ENCODE results near the gene TOLLIP. TPM values are rescaled to one million over a fixed set of nuclear protein-coding genes. Genes with fewer than 3 reads are reported as not detected.

TOLLIP gene
- total RNA-seq, 1 experiment from 2014 or later: 78.3 TPM

DNA sequence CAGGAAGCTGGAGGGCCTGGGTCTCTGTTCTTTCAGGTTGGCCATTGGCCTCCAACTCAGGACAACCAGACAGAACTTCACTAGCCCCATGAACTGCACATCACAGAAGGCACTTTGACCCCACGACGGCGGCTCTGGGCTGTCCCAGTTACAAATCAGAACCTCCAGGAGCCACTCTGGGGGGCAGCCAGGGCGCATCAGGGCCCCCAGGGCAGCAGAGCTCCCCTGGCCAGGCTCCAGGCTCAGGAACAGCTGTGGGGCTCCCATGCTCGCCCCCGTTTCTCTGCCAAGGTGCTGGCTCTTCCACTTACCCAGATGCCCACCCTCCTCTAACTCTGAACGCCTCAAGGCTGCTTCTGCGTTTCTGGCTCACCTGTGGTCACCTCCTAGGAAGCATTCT lies 25.5 kb downstream of the TOLLIP start:
- Mint-ChIP-seq H3K27me3 (ENCODE audit: insufficient read depth, unreplicated experiment) (no peaks in the 10 kb centered on the region), H3K4me3 (ENCODE audit: unreplicated experiment) (no peak overlapping the region), H3K27ac (ENCODE audit: unreplicated experiment) (no peak overlapping the region), H3K9me3 (ENCODE audit: unreplicated experiment) (no peaks in the 10 kb centered on the region), H3K4me1 (ENCODE audit: low read depth, unreplicated experiment) (no peaks in the 10 kb centered on the region), H3K36me3 (ENCODE audit: insufficient read depth, unreplicated experiment) (peaks cover 59% of the 10 kb centered on the region)
- POLR2A ChIA-PET: no interaction called here
- BruUV-seq (replicated peaks): no TSS peak
- no peaks in the 10 kb centered on the region for H3K27me3 ChIP-seq (replicated peaks; ENCODE audit: control insufficient read depth, insufficient read depth, low read length)
- no peaks in the 10 kb centered on the region for H3K4me1 ChIP-seq
- no peak overlapping the region for H3K4me3 ChIP-seq (ENCODE audit: low read depth, low read length)
- DNase-seq: no peak
- CTCF ChIA-PET: no interaction called here
- TF ChIP-seq, protein P1, sequence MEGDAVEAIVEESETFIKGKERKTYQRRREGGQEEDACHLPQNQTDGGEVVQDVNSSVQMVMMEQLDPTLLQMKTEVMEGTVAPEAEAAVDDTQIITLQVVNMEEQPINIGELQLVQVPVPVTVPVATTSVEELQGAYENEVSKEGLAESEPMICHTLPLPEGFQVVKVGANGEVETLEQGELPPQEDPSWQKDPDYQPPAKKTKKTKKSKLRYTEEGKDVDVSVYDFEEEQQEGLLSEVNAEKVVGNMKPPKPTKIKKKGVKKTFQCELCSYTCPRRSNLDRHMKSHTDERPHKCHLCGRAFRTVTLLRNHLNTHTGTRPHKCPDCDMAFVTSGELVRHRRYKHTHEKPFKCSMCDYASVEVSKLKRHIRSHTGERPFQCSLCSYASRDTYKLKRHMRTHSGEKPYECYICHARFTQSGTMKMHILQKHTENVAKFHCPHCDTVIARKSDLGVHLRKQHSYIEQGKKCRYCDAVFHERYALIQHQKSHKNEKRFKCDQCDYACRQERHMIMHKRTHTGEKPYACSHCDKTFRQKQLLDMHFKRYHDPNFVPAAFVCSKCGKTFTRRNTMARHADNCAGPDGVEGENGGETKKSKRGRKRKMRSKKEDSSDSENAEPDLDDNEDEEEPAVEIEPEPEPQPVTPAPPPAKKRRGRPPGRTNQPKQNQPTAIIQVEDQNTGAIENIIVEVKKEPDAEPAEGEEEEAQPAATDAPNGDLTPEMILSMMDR (IDR thresholded peaks at IDR 0.05; ENCODE audit: insufficient read depth in 1 of 2, low read depth in 1 of 2, low read length in 1 of 2, severe bottlenecking in 1 of 2, unreplicated experiment in 1 of 2): no peak
- intact Hi-C loops (cut with micrococcal nuclease; ENCODE audit: unreplicated experiment): no loop called here
- H3K9me3 ChIP-seq: no peaks in the 10 kb centered on the region
- peaks cover 9% of the 10 kb centered on the region for H3K36me3 ChIP-seq (ENCODE audit: control insufficient read depth, insufficient read depth, low read length)

DNA sequence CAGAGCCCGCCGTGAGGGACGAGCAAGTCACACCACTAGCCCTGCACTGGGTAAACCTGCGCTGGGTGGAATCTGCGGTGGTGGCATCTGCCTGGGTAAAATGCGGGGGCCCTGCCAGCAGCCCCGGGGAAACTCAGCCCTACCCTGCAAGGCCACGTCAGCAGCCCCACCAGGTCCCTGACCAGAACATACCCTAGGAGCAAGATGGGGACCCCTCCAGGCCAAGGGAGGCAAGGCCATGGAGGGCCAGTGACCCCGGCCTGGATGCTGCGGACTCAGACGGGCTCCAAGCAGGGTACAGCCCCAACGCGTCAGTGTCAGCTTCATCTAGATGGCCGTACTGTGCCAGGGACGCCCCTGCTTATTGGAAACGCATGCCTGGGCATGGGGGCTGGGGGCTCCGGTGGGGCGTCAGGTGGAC lies 26.3 kb downstream of the TOLLIP start:
- no peaks in the 10 kb centered on the region for H3K4me1 Mint-ChIP-seq (ENCODE audit: low read depth, unreplicated experiment)
- no peaks in the 10 kb centered on the region for H3K9me3 ChIP-seq
- ChIA-PET POLR2A (no interaction called here), CTCF (no interaction called here)
- no peaks in the 10 kb centered on the region for H3K27me3 ChIP-seq (replicated peaks; ENCODE audit: control insufficient read depth, insufficient read depth, low read length)
- no peak overlapping the region for H3K4me3 ChIP-seq (ENCODE audit: low read depth, low read length)
- no peak overlapping the region for H3K27ac Mint-ChIP-seq (ENCODE audit: unreplicated experiment)
- H3K36me3 Mint-ChIP-seq (ENCODE audit: insufficient read depth, unreplicated experiment): peaks cover 59% of the 10 kb centered on the region
- DNase-seq: no peak
- no peak overlapping the region for H3K4me3 Mint-ChIP-seq (ENCODE audit: unreplicated experiment)
- H3K9me3 Mint-ChIP-seq (ENCODE audit: unreplicated experiment): no peaks in the 10 kb centered on the region
- peaks cover 3% of the 10 kb centered on the region for H3K36me3 ChIP-seq (ENCODE audit: control insufficient read depth, insufficient read depth, low read length)
- BruUV-seq (replicated peaks): no TSS peak
- TF ChIP-seq, protein P1 (IDR thresholded peaks at IDR 0.05; ENCODE audit: insufficient read depth in 1 of 2, low read depth in 1 of 2, low read length in 1 of 2, severe bottlenecking in 1 of 2, unreplicated experiment in 1 of 2): no peak
- intact Hi-C loops (cut with micrococcal nuclease; ENCODE audit: unreplicated experiment): no loop called here
- H3K27me3 Mint-ChIP-seq (ENCODE audit: insufficient read depth, unreplicated experiment): no peaks in the 10 kb centered on the region
- no peaks in the 10 kb centered on the region for H3K4me1 ChIP-seq

DNA sequence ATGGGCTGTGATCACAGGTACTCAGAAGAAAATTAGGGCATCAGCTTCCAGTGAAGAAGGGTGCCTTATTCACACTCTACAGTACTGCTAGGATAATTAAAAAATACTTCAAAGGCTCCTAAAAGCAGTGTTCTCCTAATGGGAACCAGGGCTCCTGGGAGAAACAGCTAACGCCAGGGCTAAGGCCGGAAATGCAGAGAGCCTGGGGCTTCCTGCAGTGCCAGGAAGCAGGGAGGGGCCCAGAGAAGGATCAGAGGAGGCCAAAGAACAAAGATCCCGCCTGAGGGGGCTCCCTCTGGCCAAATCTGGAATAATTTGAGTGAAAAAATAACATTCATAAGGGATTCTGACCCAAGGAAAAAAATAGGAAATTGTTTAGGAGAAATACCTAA lies 27.5 kb downstream of the TOLLIP start:
- Mint-ChIP-seq H3K36me3 (ENCODE audit: insufficient read depth, unreplicated experiment) (peaks cover 66% of the 10 kb centered on the region), H3K9me3 (ENCODE audit: unreplicated experiment) (no peaks in the 10 kb centered on the region), H3K27me3 (ENCODE audit: insufficient read depth, unreplicated experiment) (no peaks in the 10 kb centered on the region), H3K4me1 (ENCODE audit: low read depth, unreplicated experiment) (no peaks in the 10 kb centered on the region), H3K27ac (ENCODE audit: unreplicated experiment) (no peak overlapping the region), H3K4me3 (ENCODE audit: unreplicated experiment) (no peak overlapping the region)
- BruUV-seq (replicated peaks): no TSS peak
- TF ChIP-seq, protein P1 (IDR thresholded peaks at IDR 0.05; ENCODE audit: insufficient read depth in 1 of 2, low read depth in 1 of 2, low read length in 1 of 2, severe bottlenecking in 1 of 2, unreplicated experiment in 1 of 2): no peak
- ChIA-PET POLR2A (no interaction called here), CTCF (no interaction called here)
- Histone ChIP-seq H3K4me1 (no peaks in the 10 kb centered on the region), H3K4me3 (ENCODE audit: low read depth, low read length) (no peak overlapping the region), H3K9me3 (no peaks in the 10 kb centered on the region), H3K27me3 (replicated peaks; ENCODE audit: control insufficient read depth, insufficient read depth, low read length) (no peaks in the 10 kb centered on the region), H3K36me3 (ENCODE audit: control insufficient read depth, insufficient read depth, low read length) (peaks cover 1% of the 10 kb centered on the region)
- intact Hi-C loops (cut with micrococcal nuclease; ENCODE audit: unreplicated experiment): no loop called here
- DNase-seq: no peak

All from Caco-2 (cell line).